HG02885 (cell line): Measurements from ENCODE around the gene ZBTB24.
"Not testable (repeated sequence)": the region's sequence is repeated elsewhere in the genome, so short reads cannot be mapped to it uniquely, and the experiment has no call there.

Experiments
- ATAC-seq: cut with Tn5 transposase; IDR thresholded peaks from one replicate; pipeline ENCODE4 v1.9.1; 2021; ENCODE audit warnings: mild to moderate bottlenecking; ENCODE audit not compliant: unreplicated experiment, poor library complexity

Gene ZBTB24

GRCh38 chr6:109482905-109483734 is at the start of gene ZBTB24:
ZBTB24 (minus strand) TSS chr6:109483219; CDS start chr6:109482026, 1,193 bp downstream.
- peak; percentile 87 for ATAC-seq

- no peak for ATAC-seq
Measured at GRCh38 chr6:109531446-109531845, 48.4 kb upstream of the ZBTB24 start.

- no peak for ATAC-seq
Measured at GRCh38 chr6:109527989-109528388, 45.0 kb upstream of the ZBTB24 start.

GRCh38 chr6:109526905-109527628 is 44.0 kb upstream of the ZBTB24 start:
- peak; percentile 55 for ATAC-seq

GRCh38 chr6:109524129-109524528 is 41.1 kb upstream of the ZBTB24 start:
- ATAC-seq, result no peak

GRCh38 chr6:109523478-109523877 is 40.5 kb upstream of the ZBTB24 start:
- no peak for ATAC-seq

GRCh38 chr6:109521080-109521479 is 38.1 kb upstream of the ZBTB24 start:
- no peak for ATAC-seq

GRCh38 chr6:109519647-109520046 is 36.6 kb upstream of the ZBTB24 start:
- ATAC-seq, result not testable (repeated sequence)

- ATAC-seq, result no peak
Measured at GRCh38 chr6:109516929-109517328, 33.9 kb upstream of the ZBTB24 start.

- no peak for ATAC-seq
Measured at GRCh38 chr6:109515781-109516409, 32.9 kb upstream of the ZBTB24 start.

- no peak for ATAC-seq
Measured at GRCh38 chr6:109514946-109515345, 31.9 kb upstream of the ZBTB24 start.

- no peak for ATAC-seq
Measured at GRCh38 chr6:109513571-109514071, 30.6 kb upstream of the ZBTB24 start.

GRCh38 chr6:109512271-109512817 is 29.3 kb upstream of the ZBTB24 start:
- no peak for ATAC-seq

- no peak for ATAC-seq
Measured at GRCh38 chr6:109511832-109512231, 28.8 kb upstream of the ZBTB24 start.

GRCh38 chr6:109510358-109510757 is 27.3 kb upstream of the ZBTB24 start:
- ATAC-seq, result no peak

- ATAC-seq, result no peak
Measured at GRCh38 chr6:109508166-109508860, 25.3 kb upstream of the ZBTB24 start.

- no peak for ATAC-seq
Measured at GRCh38 chr6:109507490-109508072, 24.6 kb upstream of the ZBTB24 start.

GRCh38 chr6:109506841-109507240 is 23.8 kb upstream of the ZBTB24 start:
- no peak for ATAC-seq

GRCh38 chr6:109506314-109506713 is 23.3 kb upstream of the ZBTB24 start:
- no peak for ATAC-seq
